HG03558 (cell line): Measurements from ENCODE around the gene PUSL1.

Source experiments
- ATAC-seq: cut with Tn5 transposase; IDR thresholded peaks from one replicate; pipeline ENCODE4 v1.9.1; 2021; ENCODE audit warnings: moderate number of reproducible peaks; ENCODE audit not compliant: unreplicated experiment; ENCODE audit errors: extremely low read depth

The PUSL1 gene

GRCh38 chr1:1334835-1335234, 26.4 kb downstream of the PUSL1 start:
- ATAC-seq = no peak

- no peak for ATAC-seq
Measured at GRCh38 chr1:1335283-1335682, 26.9 kb downstream of the PUSL1 start.

DNA sequence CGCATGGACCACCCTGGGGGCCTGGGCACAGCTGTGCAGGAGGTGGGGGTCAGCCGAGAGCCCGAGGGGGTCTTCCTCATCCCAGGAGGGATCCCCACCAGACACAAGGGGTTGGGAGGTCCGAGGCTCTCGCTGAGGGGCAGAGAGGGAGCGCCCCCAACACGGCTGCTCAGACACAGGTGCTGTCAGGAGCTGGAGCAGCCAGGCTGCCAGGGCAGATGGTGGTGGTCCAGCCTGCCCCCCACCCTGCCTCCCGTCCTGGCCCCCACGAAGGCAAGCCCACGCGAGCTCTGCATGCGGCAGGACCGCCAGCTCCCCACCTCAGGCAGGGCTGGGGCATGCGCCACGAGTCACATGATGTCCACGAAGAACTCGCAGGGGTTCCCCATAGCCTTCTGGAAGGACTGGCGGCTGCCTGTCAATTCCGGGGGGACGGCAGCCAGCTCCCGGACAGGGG, 27.4 kb downstream of the PUSL1 start:
- ATAC-seq = no peak

- no peak for ATAC-seq
Measured at GRCh38 chr1:1336446-1336845, 28.0 kb downstream of the PUSL1 start.

GRCh38 chr1:1336931-1337792, 28.8 kb downstream of the PUSL1 start:
- ATAC-seq = no peak

DNA sequence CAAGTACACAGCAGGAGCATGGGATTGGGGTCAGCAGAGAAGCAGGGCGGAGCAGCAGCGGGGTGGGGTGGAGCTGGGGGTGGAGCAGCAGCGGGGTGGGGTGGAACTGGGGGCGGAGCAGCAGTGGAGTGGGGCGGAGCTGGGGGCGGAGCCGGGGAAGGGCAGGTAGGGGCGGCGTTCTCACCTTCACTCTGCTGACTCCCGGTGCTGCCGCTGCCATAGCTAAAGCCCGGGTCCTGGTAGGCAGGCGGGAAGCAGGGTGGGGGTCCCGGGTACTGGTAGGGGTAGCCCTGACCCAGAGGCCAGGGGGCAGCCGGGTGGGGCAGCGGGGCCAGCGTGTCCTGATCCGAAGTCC, 29.4 kb downstream of the PUSL1 start:
- ATAC-seq = no peak

DNA sequence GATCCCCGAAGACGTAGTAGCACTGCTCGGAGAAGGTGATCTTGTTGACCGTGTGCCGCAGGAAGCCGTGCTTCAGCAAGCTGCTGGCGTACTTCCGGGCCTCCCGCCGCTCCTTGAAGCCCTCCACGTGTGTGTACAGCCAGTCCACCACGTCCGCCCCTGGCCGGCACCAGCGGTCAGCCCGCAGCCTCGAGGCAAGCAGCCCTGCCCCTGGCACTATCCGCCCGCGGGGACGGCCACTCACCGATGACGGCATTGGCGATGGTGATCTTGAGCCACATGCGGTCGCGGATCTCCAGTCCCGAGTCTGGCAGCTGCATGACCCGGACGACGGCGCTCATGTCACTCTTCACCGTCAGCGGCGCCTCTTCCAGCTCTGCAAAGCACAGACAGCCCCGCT, 29.9 kb downstream of the PUSL1 start:
- ATAC-seq = no peak

GRCh38 chr1:1340185-1340584, 31.8 kb downstream of the PUSL1 start:
- ATAC-seq = no peak

GRCh38 chr1:1340791-1341548, 32.6 kb downstream of the PUSL1 start:
- ATAC-seq = no peak

DNA sequence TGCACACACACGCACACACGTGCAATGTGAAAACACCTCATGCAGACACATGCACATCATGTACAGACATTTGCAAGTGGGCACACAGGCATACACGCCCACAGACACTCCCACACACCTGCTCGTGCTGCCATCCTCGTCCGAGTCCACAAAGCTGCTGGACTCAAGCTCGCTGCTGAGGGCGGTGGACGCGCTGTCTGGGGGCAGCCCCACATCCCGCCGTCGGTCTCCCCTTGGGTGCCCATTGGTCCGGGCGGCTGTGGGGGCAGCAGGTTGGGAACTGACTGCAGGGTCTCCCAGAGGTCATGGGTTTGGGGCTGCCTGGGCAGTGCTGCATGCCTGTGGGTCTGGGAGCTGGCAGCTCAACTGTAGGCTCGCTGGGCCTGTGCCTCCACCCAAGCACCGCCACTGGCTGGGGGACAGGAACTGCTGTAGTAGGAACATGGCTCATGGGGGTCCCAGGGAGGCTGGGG, 33.2 kb downstream of the PUSL1 start:
- no peak for ATAC-seq

- ATAC-seq = no peak
Measured at GRCh38 chr1:1342061-1342562, 33.7 kb downstream of the PUSL1 start.

DNA sequence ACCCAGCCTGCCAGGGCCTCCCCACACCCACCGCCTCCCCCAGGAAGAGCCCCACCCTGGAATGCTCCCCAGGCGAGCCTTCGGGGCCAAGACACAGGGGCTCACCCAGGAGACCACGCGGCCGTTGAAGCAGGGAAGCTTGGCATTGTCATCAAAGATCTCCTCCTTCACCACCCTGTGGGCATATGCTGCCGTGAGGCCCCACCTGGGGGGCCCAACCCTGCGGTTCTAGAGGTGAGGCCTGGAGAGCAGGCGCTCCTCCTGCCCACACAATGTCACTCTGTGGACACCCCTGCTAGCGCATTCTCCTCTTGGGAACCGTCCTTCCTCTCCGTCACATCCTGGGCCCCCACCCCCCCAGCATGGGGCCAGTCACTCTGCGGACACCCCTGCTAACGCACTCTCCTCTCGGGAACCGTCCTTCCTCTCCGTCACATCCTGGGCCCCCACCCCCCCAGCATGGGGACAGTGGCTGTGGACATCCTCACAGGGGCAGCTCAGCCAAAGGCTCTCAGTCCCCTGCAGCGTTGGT, 34.3 kb downstream of the PUSL1 start:
- no peak for ATAC-seq

GRCh38 chr1:1343811-1344421, 35.5 kb downstream of the PUSL1 start:
- ATAC-seq = no peak

DNA sequence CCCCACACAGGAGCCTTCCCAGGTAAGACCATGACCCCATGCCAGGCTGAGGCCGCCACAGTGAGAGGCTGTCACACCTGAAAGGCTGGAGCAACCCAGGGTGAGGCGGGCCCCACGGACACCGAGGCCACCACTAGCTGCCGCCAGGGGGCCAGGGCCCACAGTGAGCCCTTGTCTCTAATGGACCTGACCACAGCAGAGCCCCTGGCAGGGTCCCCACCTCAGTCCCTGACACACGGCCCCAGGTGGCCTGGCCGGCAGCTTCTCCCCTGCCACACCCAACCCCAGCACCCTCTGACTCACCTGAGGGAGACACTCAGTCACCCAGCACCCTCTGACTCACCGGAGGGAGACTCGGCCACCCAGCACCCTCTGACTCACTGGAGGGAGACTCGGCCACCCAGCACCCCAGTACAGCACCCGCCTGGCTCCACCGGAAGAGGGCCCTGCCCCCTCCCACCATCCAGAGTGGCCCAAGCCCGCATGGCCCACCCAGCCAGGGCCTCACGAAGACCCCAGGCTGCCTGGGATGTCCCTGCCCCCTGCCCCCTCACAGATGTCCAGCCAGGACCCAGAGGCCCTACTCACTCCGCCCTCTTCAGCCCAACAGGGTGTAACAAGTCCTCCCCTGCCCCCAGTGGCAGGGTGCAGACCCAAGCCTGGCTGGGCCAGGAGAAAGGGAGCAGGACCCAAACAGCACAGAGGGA, 36.4 kb downstream of the PUSL1 start:
- ATAC-seq = no peak

GRCh38 chr1:1345384-1345783, 37.0 kb downstream of the PUSL1 start:
- ATAC-seq = no peak

DNA sequence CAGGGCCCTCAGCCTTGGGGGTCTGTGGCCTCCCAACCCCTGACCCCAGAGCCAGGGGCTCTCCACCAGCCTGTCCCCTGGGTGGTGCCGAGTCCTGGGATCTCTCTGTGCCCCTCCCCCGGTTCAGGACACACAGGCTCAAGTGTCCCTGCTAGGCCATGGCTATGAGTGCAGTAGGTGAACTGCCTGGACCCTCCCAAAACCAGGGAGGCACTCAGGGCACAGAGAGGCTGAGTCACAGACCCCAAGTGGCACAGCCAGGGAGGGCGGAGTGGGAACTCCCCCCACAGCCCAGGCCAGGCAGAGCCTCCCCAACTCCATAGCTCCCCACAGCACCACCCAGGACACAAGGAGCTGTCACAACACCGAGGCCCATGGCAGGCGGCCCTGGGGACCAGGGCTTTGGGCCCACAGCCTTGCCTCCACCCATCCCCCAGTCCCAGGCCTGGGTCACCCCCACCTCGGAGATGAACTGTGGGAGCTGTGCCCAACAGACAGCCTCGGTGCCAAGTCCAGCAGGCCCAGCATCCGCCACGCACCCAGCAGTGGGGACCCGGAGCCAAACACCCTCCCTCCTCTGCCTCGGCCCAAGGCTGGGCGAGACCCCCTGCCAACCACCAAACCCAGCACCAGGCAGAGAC, 37.6 kb downstream of the PUSL1 start:
- no peak for ATAC-seq

- ATAC-seq = no peak
Measured at GRCh38 chr1:1346501-1346890, 38.1 kb downstream of the PUSL1 start.

- no peak for ATAC-seq
Measured at GRCh38 chr1:1347026-1347595, 38.7 kb downstream of the PUSL1 start.
